Measurements from ENCODE around the gene ING5.

The ING5 gene

GRCh38 chr2:241671457-241672240 is 30.2 kb upstream of the ING5 start:
- TF ChIP-seq CTCF (IDR thresholded peaks at IDR 0.05; ENCODE audit: control extremely low read depth, extremely low read depth, low read depth, missing control alignments) = no peak
- CTCF ChIA-PET = interaction anchor here (1.0 kb wide), 1 partner anchor 12 kb away, joined by 5 read pairs; no protein-coding TSS in a partner anchor
- no peak for DNase-seq (ENCODE audit: extremely low spot score)
- POLR2A ChIA-PET = no interaction called here

- TF ChIP-seq CTCF (IDR thresholded peaks at IDR 0.05; ENCODE audit: control extremely low read depth, extremely low read depth, low read depth, missing control alignments) = no peak
- CTCF ChIA-PET = no interaction called here
- POLR2A ChIA-PET = no interaction called here
- no peak for DNase-seq (ENCODE audit: extremely low spot score)
These were observed 29.3 kb upstream of the ING5 start for GRCh38 chr2:241672243-241673188.

- POLR2A ChIA-PET = no interaction called here
- no peak for TF ChIP-seq CTCF (IDR thresholded peaks at IDR 0.05; ENCODE audit: control extremely low read depth, extremely low read depth, low read depth, missing control alignments)
- CTCF ChIA-PET = no interaction called here
- no peak for DNase-seq (ENCODE audit: extremely low spot score)
These were observed 28.6 kb upstream of the ING5 start for GRCh38 chr2:241673189-241673663.

- TF ChIP-seq CTCF (IDR thresholded peaks at IDR 0.05; ENCODE audit: control extremely low read depth, extremely low read depth, low read depth, missing control alignments) = no peak
- ChIA-PET CTCF (no interaction called here), POLR2A (no interaction called here)
- DNase-seq (ENCODE audit: extremely low spot score) = no peak
These were observed 27.8 kb upstream of the ING5 start for GRCh38 chr2:241673797-241674725.

GRCh38 chr2:241675885-241676284 is 26.0 kb upstream of the ING5 start:
- no peak for DNase-seq (ENCODE audit: extremely low spot score)
- TF ChIP-seq CTCF (IDR thresholded peaks at IDR 0.05; ENCODE audit: control extremely low read depth, extremely low read depth, low read depth, missing control alignments) = no peak
- ChIA-PET CTCF (no interaction called here), POLR2A (no interaction called here)

- no peak for TF ChIP-seq CTCF (IDR thresholded peaks at IDR 0.05; ENCODE audit: control extremely low read depth, extremely low read depth, low read depth, missing control alignments)
- no peak for DNase-seq (ENCODE audit: extremely low spot score)
- ChIA-PET POLR2A (no interaction called here), CTCF (no interaction called here)
These were observed 25.2 kb upstream of the ING5 start for GRCh38 chr2:241676665-241677064.

Data from GM10248 (cell line).